GM21576 (cell line): Measurements from ENCODE around the gene IDNK.
A peak's percentile ranks its signal among the peaks of the same experiment; 100 is the strongest.
"Not testable (repeated sequence)": the region's sequence is repeated elsewhere in the genome, so short reads cannot be mapped to it uniquely, and the experiment has no call there.

ENCODE experiments used
- ATAC-seq: cut with Tn5 transposase; IDR thresholded peaks from one replicate; pipeline ENCODE4 v1.9.1; 2021; ENCODE audit warnings: mild to moderate bottlenecking, moderate library complexity; ENCODE audit not compliant: unreplicated experiment

The IDNK gene

DNA sequence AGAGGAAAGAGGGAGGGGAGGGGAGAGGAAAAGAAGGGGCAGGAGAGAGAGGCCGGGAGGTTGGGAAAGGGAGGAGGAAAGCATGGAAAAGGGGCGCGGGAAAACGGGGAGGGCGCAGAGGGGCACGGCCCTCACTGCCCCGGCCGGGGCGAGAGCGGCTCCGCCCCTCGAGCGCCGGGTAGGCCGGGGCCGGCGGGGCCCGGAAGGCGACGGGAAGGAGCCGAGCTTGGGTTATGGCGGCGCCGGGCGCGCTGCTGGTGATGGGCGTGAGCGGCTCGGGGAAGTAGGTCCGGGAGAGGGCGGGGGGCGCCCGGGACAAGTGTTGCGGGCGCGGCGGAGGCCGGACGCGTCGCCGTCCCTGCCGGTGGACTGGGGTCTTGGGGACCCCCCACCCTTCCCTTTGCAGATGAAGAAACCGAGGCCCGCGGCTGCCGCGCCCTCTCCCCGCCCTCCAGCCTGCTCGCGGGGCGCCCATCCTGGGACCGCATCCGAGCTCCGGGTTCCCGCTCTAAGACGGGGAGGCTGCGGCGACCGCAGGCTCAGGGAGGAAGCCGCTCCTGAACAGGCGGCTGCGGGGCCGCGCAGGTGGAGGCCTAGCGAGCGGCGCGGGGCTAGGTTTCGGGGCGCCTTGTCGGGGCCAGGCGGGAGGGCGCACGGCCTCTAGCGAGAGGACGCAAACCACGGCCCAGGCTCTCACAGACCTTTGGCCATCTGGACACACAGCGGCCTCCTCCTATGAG is at the start of gene IDNK:
Gene IDNK, plus strand, starts transcription at position 205 of the 740 bp plus-strand sequence. Its CDS starts 29 bp downstream, at position 234.
- ATAC-seq = peak; percentile 82

DNA sequence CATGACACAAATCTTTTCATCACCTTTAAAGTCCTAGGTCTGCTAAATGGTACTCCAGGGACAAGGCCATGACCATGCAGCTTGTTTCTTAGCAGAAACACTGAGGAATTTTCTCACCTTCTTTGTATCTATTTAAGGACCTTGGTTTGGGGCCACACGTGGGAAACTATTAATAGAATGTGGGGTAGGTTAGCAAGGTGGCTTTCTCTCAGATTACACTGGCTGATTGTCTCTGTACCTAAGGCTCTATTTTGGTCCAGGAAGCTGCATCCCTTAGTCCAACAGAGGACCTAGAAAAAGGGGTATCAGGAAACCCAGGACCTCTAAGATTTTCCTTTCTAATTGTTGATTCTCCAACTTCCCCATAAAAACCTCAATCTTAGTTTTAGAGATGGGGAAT is 48.5 kb upstream of the IDNK start:
- no peak for ATAC-seq

DNA sequence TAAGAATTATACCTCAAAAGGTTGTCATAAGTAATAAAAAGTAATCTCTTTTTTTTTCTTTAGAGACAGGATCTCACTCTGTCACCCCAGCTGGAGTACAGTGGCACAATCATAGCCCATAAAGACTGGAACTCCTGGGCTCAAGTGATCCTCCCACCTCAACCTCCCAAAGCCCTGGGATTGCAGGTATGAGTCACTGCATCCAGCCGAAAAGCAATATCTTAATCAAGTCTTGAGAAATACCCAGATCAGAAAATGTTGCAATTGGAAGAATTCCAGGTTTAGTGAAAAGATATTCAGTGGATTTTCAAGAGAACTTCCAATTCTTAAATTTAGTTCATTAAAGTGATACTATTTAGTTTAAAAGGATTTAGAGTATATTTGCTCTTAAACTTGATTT is 40.9 kb upstream of the IDNK start:
- no peak for ATAC-seq

- ATAC-seq = peak; percentile 63
Observed at GRCh38 chr9:83583151-83584014, 39.6 kb upstream of the IDNK start.

GRCh38 chr9:83584995-83585394 is 37.9 kb upstream of the IDNK start:
- ATAC-seq = no peak

DNA sequence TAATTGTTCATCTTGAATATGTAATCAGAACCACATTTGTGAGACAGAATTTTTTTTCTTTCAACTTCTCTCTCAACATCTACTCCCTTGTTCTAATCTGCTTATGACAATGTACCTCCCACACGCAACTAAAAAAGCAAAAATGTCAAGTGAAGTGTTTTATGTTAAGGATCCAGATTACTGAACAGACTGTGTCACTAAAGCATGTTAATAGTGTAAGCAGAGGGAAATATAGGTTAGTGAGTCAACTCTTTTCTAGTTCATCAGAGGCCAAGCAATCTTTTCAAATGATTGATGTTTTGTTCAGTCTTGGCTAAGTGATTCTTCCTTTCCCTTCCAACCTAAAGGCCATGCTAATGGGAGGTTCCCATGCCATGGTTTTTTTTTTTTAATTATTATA is 34.7 kb upstream of the IDNK start:
- ATAC-seq = no peak

GRCh38 chr9:83596899-83597504 is 25.9 kb upstream of the IDNK start:
- ATAC-seq = peak; percentile 69

DNA sequence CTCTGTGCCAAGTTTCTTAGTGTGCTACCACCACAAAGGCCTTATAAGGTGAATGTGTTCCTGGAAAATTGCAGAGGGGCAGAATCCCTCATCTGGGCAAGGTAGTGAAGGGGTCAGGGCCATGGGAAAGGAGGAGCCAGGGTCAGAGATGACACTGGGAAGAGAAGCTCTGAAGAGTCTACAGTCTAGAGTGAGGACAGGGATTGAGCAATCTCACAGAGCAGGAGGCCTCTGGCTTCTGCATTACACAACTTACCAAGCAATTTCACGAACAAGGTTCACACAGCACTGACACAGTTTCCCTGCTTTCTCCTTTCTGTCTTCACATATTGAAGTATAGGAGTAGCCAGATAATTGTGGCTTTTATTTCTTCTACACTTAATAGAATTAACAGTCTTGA is 24.5 kb upstream of the IDNK start:
- no peak for ATAC-seq

DNA sequence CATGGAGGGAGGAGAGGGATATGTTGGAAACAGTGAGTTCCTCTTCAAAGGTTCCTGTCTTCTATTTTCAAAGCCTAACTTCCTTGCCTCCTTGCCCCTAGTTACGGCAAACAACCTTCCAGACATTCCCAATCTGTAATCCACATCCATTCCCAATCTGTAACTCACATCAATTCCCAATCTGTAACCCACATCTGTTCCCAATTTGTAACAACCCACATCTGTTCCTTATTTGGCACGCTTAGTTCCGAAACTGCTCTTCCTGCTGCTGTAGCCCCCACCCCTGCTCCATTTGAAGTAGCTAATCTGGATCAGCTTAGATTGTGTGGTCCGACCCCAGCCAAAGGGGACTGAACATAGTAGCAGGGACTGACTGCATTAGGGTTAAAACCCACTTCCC is 23.9 kb upstream of the IDNK start:
- ATAC-seq = no peak

- no peak for ATAC-seq
Observed at GRCh38 chr9:83601463-83601862, 21.5 kb upstream of the IDNK start.

DNA sequence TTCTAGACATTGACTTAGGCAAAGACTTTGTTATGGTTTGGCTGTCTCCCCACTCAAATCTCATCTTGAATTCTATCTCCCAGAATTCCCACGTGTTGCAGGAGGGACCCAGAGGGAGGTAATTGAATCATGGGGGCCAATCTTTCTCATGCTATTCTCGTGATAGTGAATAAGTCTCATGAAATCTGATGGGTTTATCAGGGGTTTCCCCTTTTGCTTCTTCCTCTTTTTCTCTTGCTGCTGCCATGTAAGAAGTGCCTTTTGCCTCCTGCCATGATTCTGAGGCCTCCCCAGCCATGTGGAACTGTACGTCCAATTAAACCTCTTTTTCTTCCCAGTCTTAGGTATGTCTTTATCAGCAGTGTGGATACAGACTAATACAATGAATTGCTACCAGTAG is 15.3 kb upstream of the IDNK start:
- ATAC-seq = not testable (repeated sequence)

GRCh38 chr9:83613298-83613697 is 9.6 kb upstream of the IDNK start:
- ATAC-seq = not testable (repeated sequence)

GRCh38 chr9:83617299-83617698 is 5.6 kb upstream of the IDNK start:
- ATAC-seq = no peak

- ATAC-seq = no peak
Observed at GRCh38 chr9:83620841-83621636, 1.9 kb upstream of the IDNK start.

- ATAC-seq = peak; percentile 58
Observed at GRCh38 chr9:83622433-83622938, 457 bp upstream of the IDNK start.

DNA sequence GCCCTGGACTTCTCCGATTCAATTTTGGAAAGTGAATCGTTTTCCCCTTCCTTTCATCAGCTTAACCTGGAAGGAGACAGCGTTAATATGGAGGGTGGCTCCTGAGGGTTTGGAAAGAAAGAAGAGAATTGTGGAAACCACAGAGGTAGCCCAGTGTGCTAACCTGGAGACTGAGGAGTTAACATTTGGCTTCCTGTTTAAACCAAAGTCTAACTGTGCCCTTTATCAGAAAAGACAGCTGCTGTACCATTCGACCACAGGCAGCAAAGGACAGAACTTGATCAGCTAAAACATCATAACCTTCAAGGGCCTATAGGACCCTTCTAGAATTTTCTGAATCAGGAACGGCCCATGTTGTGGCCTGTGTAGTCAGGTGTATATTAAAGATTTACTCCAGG is 735 bp downstream of the IDNK start:
- ATAC-seq = peak; percentile 26

GRCh38 chr9:83625178-83625577 is 2.2 kb downstream of the IDNK start:
- ATAC-seq = no peak

GRCh38 chr9:83628540-83628939 is 5.6 kb downstream of the IDNK start:
- ATAC-seq = no peak

DNA sequence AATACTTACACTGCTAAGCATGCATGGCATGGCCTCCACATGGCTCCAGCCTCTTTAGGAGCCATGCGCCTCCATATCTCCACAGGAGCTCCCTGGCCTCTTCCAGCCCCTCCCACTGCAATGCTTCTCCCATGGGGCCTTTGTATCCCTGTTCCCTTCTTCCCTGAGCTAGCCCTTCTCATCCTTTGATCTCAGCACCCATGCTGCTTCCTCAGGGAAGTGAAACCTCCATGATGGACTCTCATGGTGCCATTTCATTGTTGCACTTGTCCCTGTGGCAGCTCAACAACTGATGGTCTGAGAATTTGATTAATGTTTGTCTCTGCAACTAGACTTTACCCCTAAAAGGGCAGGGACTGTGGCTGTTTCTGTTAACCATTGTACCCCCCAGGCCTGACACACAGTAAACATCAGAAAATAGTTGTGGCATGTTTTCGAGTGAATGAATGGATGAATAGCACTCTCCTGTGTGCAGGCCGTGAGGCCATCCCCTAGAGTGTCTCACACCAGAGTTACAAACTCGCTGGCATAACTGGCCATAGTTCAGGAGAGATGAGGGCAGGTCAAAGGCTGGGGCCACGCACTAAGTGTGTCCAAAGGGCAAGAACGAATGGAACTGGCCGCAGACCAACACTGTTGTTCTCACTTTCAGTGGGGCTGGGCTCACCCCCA is 6.6 kb downstream of the IDNK start:
- ATAC-seq = no peak

DNA sequence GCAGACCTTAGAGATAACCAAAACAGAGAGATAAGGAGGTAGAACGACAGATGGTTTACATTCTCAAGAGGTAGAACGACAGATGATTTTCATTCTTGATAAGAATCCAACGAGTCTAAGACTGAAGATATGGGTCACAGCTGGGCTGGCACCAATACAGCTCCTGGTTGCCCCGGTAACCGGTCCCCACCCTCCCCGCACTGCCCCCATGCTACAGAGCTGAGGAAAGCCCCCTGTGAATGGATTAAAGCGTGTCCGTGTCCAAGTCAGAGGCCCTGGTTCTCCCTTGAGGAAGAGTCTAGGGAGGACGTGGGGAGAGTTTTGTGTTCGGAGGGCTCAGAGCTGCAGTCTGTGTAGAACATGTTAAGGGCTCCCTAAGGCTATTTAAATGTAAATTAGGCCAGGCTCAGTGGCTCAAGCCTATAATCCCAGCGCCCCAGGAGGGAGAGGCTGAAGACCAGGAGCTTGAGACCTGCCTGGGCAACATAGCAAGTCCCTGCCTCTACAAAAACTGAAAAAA is 8.1 kb downstream of the IDNK start:
- no peak for ATAC-seq
